SK-N-DZ (cell line): ENCODE results near the gene TAOK3.
"Not testable (repeated sequence)": the region's sequence is repeated elsewhere in the genome, so short reads cannot be mapped to it uniquely, and the experiment has no call there.

ENCODE experiments used
- DNase-seq: peaks from one replicate; pipeline ENCODE4 v3.0.0-alpha.2; 2015; ENCODE audit warnings: low spot score

Gene TAOK3

GRCh38 chr12:118342090-118342489, 30.6 kb downstream of the TAOK3 start:
- no peak for DNase-seq

GRCh38 chr12:118337194-118337838, 35.4 kb downstream of the TAOK3 start:
- DNase-seq, result no peak

GRCh38 chr12:118336123-118336522, 36.6 kb downstream of the TAOK3 start:
- no peak for DNase-seq

- no peak for DNase-seq
Observed at GRCh38 chr12:118334939-118335567, 37.7 kb downstream of the TAOK3 start.

- DNase-seq, result no peak
Observed at GRCh38 chr12:118334241-118334640, 38.5 kb downstream of the TAOK3 start.

GRCh38 chr12:118332511-118332910, 40.2 kb downstream of the TAOK3 start:
- no peak for DNase-seq

GRCh38 chr12:118330421-118331018, 42.2 kb downstream of the TAOK3 start:
- peak; percentile 30 for DNase-seq

- DNase-seq, result peak; percentile 4
Observed at GRCh38 chr12:118328486-118329330, 44.0 kb downstream of the TAOK3 start.

- no peak for DNase-seq
Observed at GRCh38 chr12:118327391-118327790, 45.3 kb downstream of the TAOK3 start.

- no peak for DNase-seq
Observed at GRCh38 chr12:118326991-118327390, 45.7 kb downstream of the TAOK3 start.

- no peak for DNase-seq
Observed at GRCh38 chr12:118325081-118325480, 47.6 kb downstream of the TAOK3 start.

- no peak for DNase-seq
Observed at GRCh38 chr12:118319627-118320026, 53.1 kb downstream of the TAOK3 start.

GRCh38 chr12:118318744-118319143, 54.0 kb downstream of the TAOK3 start:
- no peak for DNase-seq

GRCh38 chr12:118317729-118318128, 55.0 kb downstream of the TAOK3 start:
- no peak for DNase-seq

GRCh38 chr12:118315821-118316220, 56.9 kb downstream of the TAOK3 start:
- no peak for DNase-seq

GRCh38 chr12:118312578-118312977, 60.1 kb downstream of the TAOK3 start:
- DNase-seq, result no peak

- DNase-seq, result no peak
Observed at GRCh38 chr12:118311666-118312065, 61.0 kb downstream of the TAOK3 start.

- DNase-seq, result no peak
Observed at GRCh38 chr12:118310320-118310719, 62.4 kb downstream of the TAOK3 start.

- DNase-seq, result not testable (repeated sequence)
Observed at GRCh38 chr12:118308006-118308405, 64.7 kb downstream of the TAOK3 start.

GRCh38 chr12:118307069-118307954, 65.4 kb downstream of the TAOK3 start:
- DNase-seq, result no peak

- DNase-seq, result no peak
Observed at GRCh38 chr12:118304093-118304492, 68.6 kb downstream of the TAOK3 start.
